Measurements from ENCODE around the gene FGF18. TPM values are rescaled to one million over a fixed set of nuclear protein-coding genes. Genes with fewer than 3 reads are reported as not detected.
A peak's percentile ranks its signal among the peaks of the same experiment; 100 is the strongest.

FGF18 gene
- total and polyA plus RNA-seq, 2 experiments from 2014 or later, result 0.56 to 0.86 TPM

DNA sequence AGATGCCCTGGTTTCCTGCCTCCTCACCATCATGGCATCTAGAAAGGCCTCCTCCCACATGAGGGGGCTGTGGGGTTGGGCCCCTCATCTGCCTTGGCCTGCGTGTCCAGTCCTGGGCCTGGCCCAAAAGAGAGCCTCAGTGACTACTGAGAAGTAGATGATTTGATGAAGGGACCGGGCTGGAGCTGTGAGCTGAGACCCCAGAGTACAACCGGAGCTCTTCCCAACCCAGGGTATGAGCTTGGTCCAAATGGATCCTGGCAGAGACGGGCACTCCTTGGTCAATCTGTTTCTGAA lies 62.9 kb downstream of the FGF18 start (continued):
- TF ChIP-seq, protein P1, sequence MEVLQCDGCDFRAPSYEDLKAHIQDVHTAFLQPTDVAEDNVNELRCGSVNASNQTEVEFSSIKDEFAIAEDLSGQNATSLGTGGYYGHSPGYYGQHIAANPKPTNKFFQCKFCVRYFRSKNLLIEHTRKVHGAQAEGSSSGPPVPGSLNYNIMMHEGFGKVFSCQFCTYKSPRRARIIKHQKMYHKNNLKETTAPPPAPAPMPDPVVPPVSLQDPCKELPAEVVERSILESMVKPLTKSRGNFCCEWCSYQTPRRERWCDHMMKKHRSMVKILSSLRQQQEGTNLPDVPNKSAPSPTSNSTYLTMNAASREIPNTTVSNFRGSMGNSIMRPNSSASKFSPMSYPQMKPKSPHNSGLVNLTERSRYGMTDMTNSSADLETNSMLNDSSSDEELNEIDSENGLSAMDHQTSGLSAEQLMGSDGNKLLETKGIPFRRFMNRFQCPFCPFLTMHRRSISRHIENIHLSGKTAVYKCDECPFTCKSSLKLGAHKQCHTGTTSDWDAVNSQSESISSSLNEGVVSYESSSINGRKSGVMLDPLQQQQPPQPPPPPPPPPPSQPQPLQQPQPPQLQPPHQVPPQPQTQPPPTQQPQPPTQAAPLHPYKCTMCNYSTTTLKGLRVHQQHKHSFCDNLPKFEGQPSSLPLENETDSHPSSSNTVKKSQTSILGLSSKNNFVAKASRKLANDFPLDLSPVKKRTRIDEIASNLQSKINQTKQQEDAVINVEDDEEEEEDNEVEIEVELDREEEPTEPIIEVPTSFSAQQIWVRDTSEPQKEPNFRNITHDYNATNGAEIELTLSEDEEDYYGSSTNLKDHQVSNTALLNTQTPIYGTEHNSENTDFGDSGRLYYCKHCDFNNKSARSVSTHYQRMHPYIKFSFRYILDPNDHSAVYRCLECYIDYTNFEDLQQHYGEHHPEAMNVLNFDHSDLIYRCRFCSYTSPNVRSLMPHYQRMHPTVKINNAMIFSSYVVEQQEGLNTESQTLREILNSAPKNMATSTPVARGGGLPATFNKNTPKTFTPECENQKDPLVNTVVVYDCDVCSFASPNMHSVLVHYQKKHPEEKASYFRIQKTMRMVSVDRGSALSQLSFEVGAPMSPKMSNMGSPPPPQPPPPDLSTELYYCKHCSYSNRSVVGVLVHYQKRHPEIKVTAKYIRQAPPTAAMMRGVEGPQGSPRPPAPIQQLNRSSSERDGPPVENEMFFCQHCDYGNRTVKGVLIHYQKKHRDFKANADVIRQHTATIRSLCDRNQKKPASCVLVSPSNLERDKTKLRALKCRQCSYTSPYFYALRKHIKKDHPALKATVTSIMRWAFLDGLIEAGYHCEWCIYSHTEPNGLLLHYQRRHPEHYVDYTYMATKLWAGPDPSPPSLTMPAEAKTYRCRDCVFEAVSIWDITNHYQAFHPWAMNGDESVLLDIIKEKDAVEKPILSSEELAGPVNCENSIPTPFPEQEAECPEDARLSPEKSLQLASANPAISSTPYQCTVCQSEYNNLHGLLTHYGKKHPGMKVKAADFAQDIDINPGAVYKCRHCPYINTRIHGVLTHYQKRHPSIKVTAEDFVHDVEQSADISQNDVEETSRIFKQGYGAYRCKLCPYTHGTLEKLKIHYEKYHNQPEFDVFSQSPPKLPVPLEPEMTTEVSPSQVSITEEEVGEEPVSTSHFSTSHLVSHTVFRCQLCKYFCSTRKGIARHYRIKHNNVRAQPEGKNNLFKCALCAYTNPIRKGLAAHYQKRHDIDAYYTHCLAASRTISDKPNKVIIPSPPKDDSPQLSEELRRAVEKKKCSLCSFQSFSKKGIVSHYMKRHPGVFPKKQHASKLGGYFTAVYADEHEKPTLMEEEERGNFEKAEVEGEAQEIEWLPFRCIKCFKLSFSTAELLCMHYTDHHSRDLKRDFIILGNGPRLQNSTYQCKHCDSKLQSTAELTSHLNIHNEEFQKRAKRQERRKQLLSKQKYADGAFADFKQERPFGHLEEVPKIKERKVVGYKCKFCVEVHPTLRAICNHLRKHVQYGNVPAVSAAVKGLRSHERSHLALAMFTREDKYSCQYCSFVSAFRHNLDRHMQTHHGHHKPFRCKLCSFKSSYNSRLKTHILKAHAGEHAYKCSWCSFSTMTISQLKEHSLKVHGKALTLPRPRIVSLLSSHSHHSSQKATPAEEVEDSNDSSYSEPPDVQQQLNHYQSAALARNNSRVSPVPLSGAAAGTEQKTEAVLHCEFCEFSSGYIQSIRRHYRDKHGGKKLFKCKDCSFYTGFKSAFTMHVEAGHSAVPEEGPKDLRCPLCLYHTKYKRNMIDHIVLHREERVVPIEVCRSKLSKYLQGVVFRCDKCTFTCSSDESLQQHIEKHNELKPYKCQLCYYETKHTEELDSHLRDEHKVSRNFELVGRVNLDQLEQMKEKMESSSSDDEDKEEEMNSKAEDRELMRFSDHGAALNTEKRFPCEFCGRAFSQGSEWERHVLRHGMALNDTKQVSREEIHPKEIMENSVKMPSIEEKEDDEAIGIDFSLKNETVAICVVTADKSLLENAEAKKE (CRISPR knock-in tag; IDR thresholded peaks at IDR 0.05), result no peak
- TF ChIP-seq ZNF331 (CRISPR knock-in tag; IDR thresholded peaks at IDR 0.05; ENCODE audit: low read depth), result no peak
- TF ChIP-seq, protein P2, sequence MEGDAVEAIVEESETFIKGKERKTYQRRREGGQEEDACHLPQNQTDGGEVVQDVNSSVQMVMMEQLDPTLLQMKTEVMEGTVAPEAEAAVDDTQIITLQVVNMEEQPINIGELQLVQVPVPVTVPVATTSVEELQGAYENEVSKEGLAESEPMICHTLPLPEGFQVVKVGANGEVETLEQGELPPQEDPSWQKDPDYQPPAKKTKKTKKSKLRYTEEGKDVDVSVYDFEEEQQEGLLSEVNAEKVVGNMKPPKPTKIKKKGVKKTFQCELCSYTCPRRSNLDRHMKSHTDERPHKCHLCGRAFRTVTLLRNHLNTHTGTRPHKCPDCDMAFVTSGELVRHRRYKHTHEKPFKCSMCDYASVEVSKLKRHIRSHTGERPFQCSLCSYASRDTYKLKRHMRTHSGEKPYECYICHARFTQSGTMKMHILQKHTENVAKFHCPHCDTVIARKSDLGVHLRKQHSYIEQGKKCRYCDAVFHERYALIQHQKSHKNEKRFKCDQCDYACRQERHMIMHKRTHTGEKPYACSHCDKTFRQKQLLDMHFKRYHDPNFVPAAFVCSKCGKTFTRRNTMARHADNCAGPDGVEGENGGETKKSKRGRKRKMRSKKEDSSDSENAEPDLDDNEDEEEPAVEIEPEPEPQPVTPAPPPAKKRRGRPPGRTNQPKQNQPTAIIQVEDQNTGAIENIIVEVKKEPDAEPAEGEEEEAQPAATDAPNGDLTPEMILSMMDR (conservative IDR thresholded peaks at IDR 0.05; ENCODE audit: low read depth in 2 of 2), result no peak
- no peak for TF ChIP-seq JUNB (IDR thresholded peaks at IDR 0.05; ENCODE audit: unreplicated experiment)
- no peak for TF ChIP-seq EZH2 (IDR thresholded peaks at IDR 0.05; ENCODE audit: low read depth, unreplicated experiment)
- no peak for TF ChIP-seq ZNF114 (CRISPR knock-in tag; IDR thresholded peaks at IDR 0.05)
- TF ChIP-seq EZH2phosphoT487 (IDR thresholded peaks at IDR 0.05; ENCODE audit: unreplicated experiment), result no peak

DNA sequence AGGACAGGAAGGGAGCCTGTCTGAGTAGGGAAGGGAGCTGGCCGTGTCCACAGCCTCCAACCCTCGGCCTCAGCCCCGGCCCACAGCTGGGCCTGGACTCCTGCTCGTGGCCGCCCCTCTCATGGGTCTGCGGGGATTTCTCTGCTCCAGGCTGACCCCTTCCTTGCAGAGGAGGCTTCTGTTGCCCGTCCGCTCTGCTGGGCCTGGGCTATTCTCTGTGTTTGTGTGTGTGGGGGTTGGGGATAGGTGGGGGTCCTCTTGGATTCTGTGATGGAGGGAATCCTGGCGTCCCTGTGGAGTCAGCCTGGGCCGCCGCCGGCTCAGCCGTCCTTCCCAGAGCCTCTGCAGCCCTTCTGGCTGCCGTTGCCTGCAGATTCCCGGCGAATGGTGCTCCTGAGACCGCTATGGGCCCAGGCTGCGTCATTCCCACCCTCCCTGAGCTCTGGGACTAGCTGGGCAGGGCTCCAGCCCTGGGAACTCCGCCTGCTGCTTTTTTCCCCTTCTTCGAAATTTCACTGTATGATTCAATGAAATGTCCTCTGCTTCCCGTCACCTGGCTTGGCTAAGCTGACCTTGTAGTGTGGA lies 64.2 kb downstream of the FGF18 start:
- Histone ChIP-seq H3K4me3 (no peak overlapping the region), H4K20me1 (replicated peaks; ENCODE audit: insufficient read depth) (no peaks in the 10 kb centered on the region), H3K36me3 (ENCODE audit: insufficient read depth) (no peaks in the 10 kb centered on the region), H3K4me1 (ENCODE audit: insufficient read depth) (no peaks in the 10 kb centered on the region), H3K27ac (ENCODE audit: low read depth) (no peak overlapping the region), H3K9me2 (ENCODE audit: insufficient read depth) (no peaks in the 10 kb centered on the region), H3F3A (replicated peaks; ENCODE audit: low read depth) (no peaks in the 10 kb centered on the region), H3K79me2 (replicated peaks; ENCODE audit: insufficient read depth) (no peaks in the 10 kb centered on the region), H3K4me2 (no peak overlapping the region), H2AFZ (peak overlapping the region; percentile 69; the same call in 1 of the 2 replicates), H3K27me3 (ENCODE audit: insufficient read depth) (no peaks in the 10 kb centered on the region)
- Mint-ChIP-seq H3K36me3 (ENCODE audit: low read depth) (no peaks in the 10 kb centered on the region), H3K4me3 (no peak overlapping the region), H3K4me1 (peaks cover 12% of the 10 kb centered on the region), H3K27ac (no peak overlapping the region), H3K9me3 (no peaks in the 10 kb centered on the region), H3K27me3 (ENCODE audit: insufficient read depth, low read depth, poor library complexity) (peaks cover 3% of the 10 kb centered on the region)
- peak; percentile 37 for ATAC-seq
- TF ChIP-seq ZNF114 (CRISPR knock-in tag; IDR thresholded peaks at IDR 0.05) (no peak), ZNF331 (CRISPR knock-in tag; IDR thresholded peaks at IDR 0.05; ENCODE audit: low read depth) (no peak), STAT1 (IDR thresholded peaks at IDR 0.05; ENCODE audit: unreplicated experiment) (no peak), CREB1 (CRISPR knock-in tag; IDR thresholded peaks at IDR 0.05; ENCODE audit: low read depth) (no peak), NANOG (IDR thresholded peaks at IDR 0.05; ENCODE audit: borderline replicate concordance) (no peak)
- TF ChIP-seq, protein P2 (conservative IDR thresholded peaks at IDR 0.05; ENCODE audit: low read depth in 2 of 2), result no peak
- no peak for DNase-seq (ENCODE audit: low spot score)
